Peyer's patch (tissue), 4 donors: Measurements from ENCODE around the gene NCK2. TPM values are rescaled to one million over a fixed set of nuclear protein-coding genes. Genes with fewer than 3 reads are reported as not detected.

Source experiments
- DNase-seq, 3 donors: peaks; one replicate each; pipeline ENCODE4 v3.0.0-alpha.2; 2017 to 2019
- H3K27ac ChIP-seq, 4 donors: fragments of 200-600 bp; sonication (generic); one replicate each; pipeline ENCODE4 v1.5.1; 2016 to 2019
- H3K27me3 ChIP-seq, 2 donors: fragments of 200-600 bp; sonication (generic); one replicate each; pipeline ENCODE4 v1.5.1; 2019
- H3K36me3 ChIP-seq, 3 donors: fragments of 200-600 bp; sonication (generic); one replicate each; pipeline ENCODE4 v1.5.1; 2016 to 2019
- H3K4me1 ChIP-seq, 4 donors: fragments of 200-600 bp; sonication (generic); one replicate each; pipeline ENCODE4 v1.5.1; 2016 to 2019
- H3K4me3 ChIP-seq, 4 donors: fragments of 200-600 bp; sonication (generic); 1 replicate in 3 of 4; 2 replicates in 1 of 4; pipeline ENCODE4 v1.5.1; 2016 to 2019; ENCODE audit warnings: mild to moderate bottlenecking in 1 of 4
- H3K9me3 ChIP-seq, 4 donors: fragments of 200-600 bp; sonication (generic); one replicate each; pipeline ENCODE4 v1.5.1; 2016 to 2019; ENCODE audit warnings: mild to moderate bottlenecking in 1 of 4
- CTCF ChIP-seq, 6 experiments: fragments of 450-650 bp in 4 of 6; fragments of 200-600 bp in 2 of 6; sonication (generic) in 1 of 6; IDR thresholded peaks; one replicate each; pipeline ENCODE4 v1.5.1; 2017 to 2019; ENCODE audit warnings: antibody characterized with exemption in 6 of 6, mild to moderate bottlenecking in 3 of 6, moderate library complexity in 1 of 6
- POLR2A ChIP-seq, 2 donors: fragments of 450-650 bp; IDR thresholded peaks; one replicate each; pipeline ENCODE4 v1.5.1; 2017; ENCODE audit warnings: antibody characterized with exemption in 2 of 2, mild to moderate bottlenecking in 2 of 2, moderate library complexity in 2 of 2
- total RNA-seq, 4 donors: library from RNA; depleted of rRNA; stranded (reverse); fragments of >200 nt; gene quantifications; one replicate each; pipeline ENCODE4 v1.1.0, GENCODE V29; 2016

The NCK2 gene
- 10 to 100 TPM; 58.6 to 94.5 (median 85.8) TPM for total RNA-seq

- Histone ChIP-seq H3K4me1 (peaks cover 0 to 46% (median 14%) of the 10 kb centered on the region in 4 donors), H3K4me3 (peak within 1 kb of the TSS; percentile 81 to 96 (median 92)), H3K36me3 (no peaks in the 10 kb centered on the region), H3K27ac (peak within 1 kb of the TSS; percentile 94 to 97 (median 96)), H3K27me3 (no peaks in the 10 kb centered on the region), H3K9me3 (no peaks in the 10 kb centered on the region)
- DNase-seq: peak; percentile 40 to 65 (median 61)
- TF ChIP-seq CTCF (IDR thresholded peaks at IDR 0.05) (peak in 5 of 6 experiments; percentile 7 to 26 (median 13)), POLR2A (IDR thresholded peaks at IDR 0.05) (peak in 1 of 2 donors; percentile 33)
These were observed at the start of gene NCK2 for GRCh38 chr2:105744909-105745853. Gene NCK2 (plus strand): TSS chr2:105744912. CDS start chr2:105855064, 110,152 bp downstream.

GRCh38 chr2:105697781-105698449, 46.8 kb upstream of the NCK2 start:
- H3K27ac ChIP-seq: peak overlapping the region in 1 of 4 donors; percentile 6
- H3K27me3 ChIP-seq: no peaks in the 10 kb centered on the region
- H3K4me1 ChIP-seq: peaks cover 0 to 4% (median 0%) of the 10 kb centered on the region in 4 donors
- TF ChIP-seq CTCF (IDR thresholded peaks at IDR 0.05): no peak
- peak in 2 of 3 donors; percentile 69 to 76 for DNase-seq
- no peaks in the 10 kb centered on the region for H3K36me3 ChIP-seq
- no peak overlapping the region for H3K4me3 ChIP-seq
- H3K9me3 ChIP-seq: no peaks in the 10 kb centered on the region

GRCh38 chr2:105698820-105699219, 45.9 kb upstream of the NCK2 start:
- Histone ChIP-seq H3K27ac (no peak overlapping the region), H3K9me3 (no peaks in the 10 kb centered on the region), H3K36me3 (no peaks in the 10 kb centered on the region), H3K4me3 (no peak overlapping the region), H3K27me3 (no peaks in the 10 kb centered on the region), H3K4me1 (peaks cover 0 to 4% (median 0%) of the 10 kb centered on the region in 4 donors)
- TF ChIP-seq POLR2A (IDR thresholded peaks at IDR 0.05): no peak
- DNase-seq: no peak

GRCh38 chr2:105701042-105701441, 43.7 kb upstream of the NCK2 start:
- no peaks in the 10 kb centered on the region for H3K27me3 ChIP-seq
- no peaks in the 10 kb centered on the region for H3K9me3 ChIP-seq
- TF ChIP-seq CTCF (IDR thresholded peaks at IDR 0.05): no peak
- TF ChIP-seq POLR2A (IDR thresholded peaks at IDR 0.05): no peak
- no peak for DNase-seq
- no peak overlapping the region for H3K4me3 ChIP-seq
- H3K27ac ChIP-seq: no peak overlapping the region
- no peaks in the 10 kb centered on the region for H3K36me3 ChIP-seq
- H3K4me1 ChIP-seq: peaks cover 0 to 4% (median 0%) of the 10 kb centered on the region in 4 donors

- H3K27ac ChIP-seq: no peak overlapping the region
- no peak overlapping the region for H3K4me3 ChIP-seq
- DNase-seq: no peak
- H3K4me1 ChIP-seq: peaks cover 0 to 13% (median 2%) of the 10 kb centered on the region in 4 donors
- H3K27me3 ChIP-seq: no peaks in the 10 kb centered on the region
- TF ChIP-seq CTCF (IDR thresholded peaks at IDR 0.05): no peak
- no peak for TF ChIP-seq POLR2A (IDR thresholded peaks at IDR 0.05)
- H3K36me3 ChIP-seq: no peaks in the 10 kb centered on the region
- no peaks in the 10 kb centered on the region for H3K9me3 ChIP-seq
These were observed 36.0 kb upstream of the NCK2 start for GRCh38 chr2:105708697-105709096.

GRCh38 chr2:105711394-105711793, 33.3 kb upstream of the NCK2 start:
- DNase-seq: no peak
- no peaks in the 10 kb centered on the region for H3K36me3 ChIP-seq
- H3K4me1 ChIP-seq: peaks cover 0 to 18% (median 2%) of the 10 kb centered on the region in 4 donors
- no peaks in the 10 kb centered on the region for H3K27me3 ChIP-seq
- H3K27ac ChIP-seq: peak overlapping the region in 2 of 4 donors; percentile 48 to 72
- no peak for TF ChIP-seq CTCF (IDR thresholded peaks at IDR 0.05)
- no peak overlapping the region for H3K4me3 ChIP-seq
- no peaks in the 10 kb centered on the region for H3K9me3 ChIP-seq
